ENCODE results near the gene SPIN4.

SPIN4 gene

DNA sequence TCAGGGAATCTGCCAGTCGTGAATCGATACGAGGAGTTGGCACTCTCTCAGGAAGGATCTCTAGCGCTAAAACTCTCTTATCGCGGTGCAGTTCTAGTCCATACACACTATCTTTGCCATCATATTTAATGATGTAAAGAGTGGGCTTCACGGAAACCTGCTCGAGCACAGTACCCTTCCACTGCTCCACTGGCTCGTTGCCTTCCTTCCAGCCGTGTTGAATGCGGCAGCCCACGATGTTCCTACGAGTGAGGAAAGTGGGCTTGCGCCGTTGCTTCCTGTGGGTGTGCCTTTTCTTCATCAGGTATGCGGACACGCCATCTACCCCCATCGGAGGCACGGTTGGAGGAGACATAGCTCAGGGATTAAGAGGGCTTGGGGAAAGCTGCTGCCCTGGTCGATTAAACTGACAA is 661 bp downstream of the SPIN4 start:
- H3K27ac ChIP-seq (ENCODE audit: low read depth, low read length, severe bottlenecking): peak overlapping the region; percentile 77
- no peaks in the 10 kb centered on the region for H3K4me1 ChIP-seq (ENCODE audit: control insufficient read depth, insufficient read depth, low read length, poor library complexity, severe bottlenecking)
- no peaks in the 10 kb centered on the region for H3K9me3 ChIP-seq (ENCODE audit: control insufficient read depth, low read length)
- H3K36me3 ChIP-seq (ENCODE audit: control insufficient read depth, insufficient read depth, low read length): no peaks in the 10 kb centered on the region
- no CpG with 5 or more reads among the region's 20 CpGs for WGBS, 2 experiments (ENCODE audit: insufficient coverage in 2 of 2)
- peak overlapping the region; percentile 62 for H3K4me3 ChIP-seq (ENCODE audit: extremely low read depth, insufficient read depth, low read length, poor library complexity, severe bottlenecking)

- 20% methylated on average over 2 of the region's 3 CpGs; no CpG with 5 or more reads in 1 of the 2 experiments for WGBS, 2 experiments (ENCODE audit: insufficient coverage in 2 of 2)
- no peaks in the 10 kb centered on the region for H3K9me3 ChIP-seq (ENCODE audit: control insufficient read depth, low read length)
- no peak overlapping the region for H3K27ac ChIP-seq (ENCODE audit: low read depth, low read length, severe bottlenecking)
- no peaks in the 10 kb centered on the region for H3K36me3 ChIP-seq (ENCODE audit: control insufficient read depth, insufficient read depth, low read length)
- no peaks in the 10 kb centered on the region for H3K4me1 ChIP-seq (ENCODE audit: control insufficient read depth, insufficient read depth, low read length, poor library complexity, severe bottlenecking)
- H3K4me3 ChIP-seq (ENCODE audit: extremely low read depth, insufficient read depth, low read length, poor library complexity, severe bottlenecking): peak overlapping the region; percentile 62
Observed at GRCh38 chrX:63349307-63349706, 1.8 kb downstream of the SPIN4 start.

DNA sequence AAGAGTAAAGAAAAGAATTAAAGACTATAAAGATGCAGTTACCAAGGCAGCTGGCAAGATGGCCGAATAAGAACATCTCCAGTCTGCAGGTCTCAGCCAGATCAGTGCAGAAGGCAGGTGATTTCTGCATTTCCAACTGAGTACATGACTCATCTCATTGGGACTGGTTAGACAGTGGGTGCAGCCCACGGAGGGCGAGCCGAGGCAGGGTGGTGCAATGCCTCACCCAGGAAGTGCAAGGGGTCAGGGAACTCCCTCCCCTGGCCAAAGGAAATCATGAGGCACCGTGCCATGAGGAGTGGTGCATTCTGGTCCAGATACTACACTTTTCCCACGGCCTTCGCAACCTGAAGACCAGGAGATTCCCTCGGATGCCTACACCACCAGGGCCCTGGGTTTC is 20.5 kb downstream of the SPIN4 start:
- H3K27ac ChIP-seq (ENCODE audit: low read depth, low read length, severe bottlenecking): no peak overlapping the region
- no peaks in the 10 kb centered on the region for H3K9me3 ChIP-seq (ENCODE audit: control insufficient read depth, low read length)
- H3K4me1 ChIP-seq (ENCODE audit: control insufficient read depth, insufficient read depth, low read length, poor library complexity, severe bottlenecking): no peaks in the 10 kb centered on the region
- no peaks in the 10 kb centered on the region for H3K36me3 ChIP-seq (ENCODE audit: control insufficient read depth, insufficient read depth, low read length)
- no peak overlapping the region for H3K4me3 ChIP-seq (ENCODE audit: extremely low read depth, insufficient read depth, low read length, poor library complexity, severe bottlenecking)
- WGBS, 2 experiments (ENCODE audit: insufficient coverage in 2 of 2): 94 to 98% methylated on average over 3 to 8 of the region's 8 CpGs

GRCh38 chrX:63327788-63328187 is 23.3 kb downstream of the SPIN4 start:
- Histone ChIP-seq H3K36me3 (ENCODE audit: control insufficient read depth, insufficient read depth, low read length) (no peaks in the 10 kb centered on the region), H3K27ac (ENCODE audit: low read depth, low read length, severe bottlenecking) (no peak overlapping the region), H3K4me3 (ENCODE audit: extremely low read depth, insufficient read depth, low read length, poor library complexity, severe bottlenecking) (no peak overlapping the region), H3K9me3 (ENCODE audit: control insufficient read depth, low read length) (no peaks in the 10 kb centered on the region), H3K4me1 (ENCODE audit: control insufficient read depth, insufficient read depth, low read length, poor library complexity, severe bottlenecking) (no peaks in the 10 kb centered on the region)
- WGBS, 2 experiments (ENCODE audit: insufficient coverage in 2 of 2): no CpG with 5 or more reads among the region's 2 CpGs

- 90 to 92% methylated on average over 6 to 8 of the region's 13 CpGs for WGBS, 2 experiments (ENCODE audit: insufficient coverage in 2 of 2)
Observed at GRCh38 chrX:63299596-63299995, 51.5 kb downstream of the SPIN4 start.

More at GRCh38 chrX:63299596-63299995, 51.5 kb downstream of the SPIN4 start:
- Histone ChIP-seq H3K36me3 (ENCODE audit: control insufficient read depth, insufficient read depth, low read length) (no peaks in the 10 kb centered on the region), H3K27ac (ENCODE audit: low read depth, low read length, severe bottlenecking) (no peak overlapping the region), H3K4me3 (ENCODE audit: extremely low read depth, insufficient read depth, low read length, poor library complexity, severe bottlenecking) (no peak overlapping the region), H3K9me3 (ENCODE audit: control insufficient read depth, low read length) (no peaks in the 10 kb centered on the region), H3K4me1 (ENCODE audit: control insufficient read depth, insufficient read depth, low read length, poor library complexity, severe bottlenecking) (no peaks in the 10 kb centered on the region)

Data from mesodermal cell (in vitro differentiated cells).